A549 (cell line): Measurements from ENCODE around the gene OR51E1.

Experiments used
- KDM5A ChIP-seq: fragments of 200-600 bp; sonication (generic); IDR thresholded peaks from 2 replicates; pipeline ENCODE4 v1.6.1; 2016; ENCODE audit warnings: antibody characterized with exemption, mild to moderate bottlenecking
- USF2 ChIP-seq: fragments of 450-650 bp; IDR thresholded peaks from 2 replicates; pipeline ENCODE4 v1.6.1; 2014; ENCODE audit warnings: antibody characterized with exemption

DNA sequence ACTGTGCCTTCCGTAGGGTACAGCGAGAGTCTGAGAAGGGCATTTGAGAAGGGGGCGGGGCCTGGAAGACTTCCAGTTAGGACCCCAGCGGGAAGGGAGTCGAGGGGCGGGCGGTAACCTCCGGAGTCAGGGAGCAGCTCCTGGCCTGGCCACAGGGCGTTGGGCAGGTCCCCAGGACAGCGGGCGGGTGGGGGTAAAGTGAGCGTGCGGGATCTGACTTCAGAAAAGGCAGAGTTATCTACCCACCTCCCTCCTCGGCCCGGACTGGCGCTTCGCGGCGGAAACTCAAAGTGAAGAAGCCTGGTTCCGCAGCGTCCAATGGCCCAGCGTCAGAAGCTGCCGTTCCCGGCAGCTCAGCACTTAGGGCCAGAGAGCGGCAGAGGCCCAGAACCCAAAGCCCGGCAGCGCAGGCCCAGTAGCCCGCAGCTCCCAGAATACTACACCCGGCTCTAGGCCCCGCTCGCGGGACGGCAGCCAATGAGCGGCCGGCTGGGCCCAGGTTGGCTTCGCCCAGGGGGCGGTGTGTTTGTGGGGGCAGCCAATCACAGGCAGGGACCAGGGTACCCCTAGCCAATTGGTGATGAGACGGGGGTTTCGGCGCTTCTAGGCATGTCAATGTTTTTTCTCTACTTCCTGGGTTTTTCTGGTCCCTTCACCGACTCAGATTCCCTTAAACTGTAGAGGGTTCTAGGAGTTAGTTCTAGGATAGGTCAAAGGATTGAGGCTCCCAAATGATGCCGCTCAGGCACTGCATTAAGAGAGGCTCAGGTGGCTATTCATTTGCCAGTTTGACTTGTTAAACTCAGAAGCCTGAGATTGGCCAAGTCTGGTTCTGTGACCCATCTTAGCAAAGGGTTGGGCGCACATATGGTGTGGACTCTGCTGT lies 35.8 kb upstream of the OR51E1 start, which contains the start of gene TRIM68:
- no peak for TF ChIP-seq USF2
- TF ChIP-seq KDM5A = no peak
